NCI-H226 (cell line): ENCODE data around the gene DVL3.
A peak's percentile ranks its signal among the peaks of the same experiment; 100 is the strongest.
"Not testable (repeated sequence)": the region's sequence is repeated elsewhere in the genome, so short reads cannot be mapped to it uniquely, and the experiment has no call there.

Experiments used
- DNase-seq: peaks from one replicate; pipeline ENCODE4 v3.0.0-alpha.2; 2015

Gene DVL3

GRCh38 chr3:184154885-184155643 is at the start of gene DVL3:
Gene DVL3 (plus strand): TSS chr3:184155377. CDS start chr3:184155636, 259 bp downstream.
- peak; percentile 31 for DNase-seq

GRCh38 chr3:184110316-184110725 is 44.9 kb upstream of the DVL3 start:
- DNase-seq = no peak

- no peak for DNase-seq
Measured at GRCh38 chr3:184116017-184116416, 39.2 kb upstream of the DVL3 start.

- DNase-seq = no peak
Measured at GRCh38 chr3:184117636-184118035, 37.5 kb upstream of the DVL3 start.

GRCh38 chr3:184121031-184121430 is 34.1 kb upstream of the DVL3 start:
- not testable (repeated sequence) for DNase-seq

- DNase-seq = no peak
Measured at GRCh38 chr3:184126006-184126405, 29.2 kb upstream of the DVL3 start.

GRCh38 chr3:184129012-184129411 is 26.2 kb upstream of the DVL3 start:
- peak; percentile 38 for DNase-seq

GRCh38 chr3:184132945-184133344 is 22.2 kb upstream of the DVL3 start:
- DNase-seq = no peak

GRCh38 chr3:184133840-184134745 is 21.1 kb upstream of the DVL3 start:
- DNase-seq = peak; percentile 66

GRCh38 chr3:184134746-184135148 is 20.4 kb upstream of the DVL3 start:
- no peak for DNase-seq

- peak; percentile 77 for DNase-seq
Measured at GRCh38 chr3:184135149-184135910, 19.8 kb upstream of the DVL3 start, which contains the start of gene EIF2B5. Gene EIF2B5 (plus strand): TSS chr3:184135358. CDS start chr3:184135386, 28 bp downstream.

- DNase-seq = no peak
Measured at GRCh38 chr3:184135911-184136260, 19.3 kb upstream of the DVL3 start.

GRCh38 chr3:184140436-184140835 is 14.7 kb upstream of the DVL3 start:
- no peak for DNase-seq

GRCh38 chr3:184142199-184142598 is 13.0 kb upstream of the DVL3 start:
- DNase-seq = no peak

- no peak for DNase-seq
Measured at GRCh38 chr3:184143327-184143726, 11.8 kb upstream of the DVL3 start.

- no peak for DNase-seq
Measured at GRCh38 chr3:184144505-184144904, 10.7 kb upstream of the DVL3 start.

GRCh38 chr3:184145111-184145524 is 10.1 kb upstream of the DVL3 start:
- DNase-seq = peak; percentile 76

GRCh38 chr3:184145751-184146270 is 9.4 kb upstream of the DVL3 start:
- DNase-seq = no peak

- DNase-seq = no peak
Measured at GRCh38 chr3:184148076-184148475, 7.1 kb upstream of the DVL3 start.

GRCh38 chr3:184149123-184149522 is 6.1 kb upstream of the DVL3 start:
- no peak for DNase-seq

GRCh38 chr3:184149770-184150169 is 5.4 kb upstream of the DVL3 start:
- peak; percentile 20 for DNase-seq

- DNase-seq = no peak
Measured at GRCh38 chr3:184155644-184156521, 706 bp downstream of the DVL3 start.
